SHP77 treated with DMSO at 0.1 percent for 48 hours (cell line): ENCODE results near the gene APOB.

Experiments used
- DNase-seq: peaks from one replicate; lab custom pipeline; 2025; lab: John Stamatoyannopoulos, UW

APOB gene

DNA sequence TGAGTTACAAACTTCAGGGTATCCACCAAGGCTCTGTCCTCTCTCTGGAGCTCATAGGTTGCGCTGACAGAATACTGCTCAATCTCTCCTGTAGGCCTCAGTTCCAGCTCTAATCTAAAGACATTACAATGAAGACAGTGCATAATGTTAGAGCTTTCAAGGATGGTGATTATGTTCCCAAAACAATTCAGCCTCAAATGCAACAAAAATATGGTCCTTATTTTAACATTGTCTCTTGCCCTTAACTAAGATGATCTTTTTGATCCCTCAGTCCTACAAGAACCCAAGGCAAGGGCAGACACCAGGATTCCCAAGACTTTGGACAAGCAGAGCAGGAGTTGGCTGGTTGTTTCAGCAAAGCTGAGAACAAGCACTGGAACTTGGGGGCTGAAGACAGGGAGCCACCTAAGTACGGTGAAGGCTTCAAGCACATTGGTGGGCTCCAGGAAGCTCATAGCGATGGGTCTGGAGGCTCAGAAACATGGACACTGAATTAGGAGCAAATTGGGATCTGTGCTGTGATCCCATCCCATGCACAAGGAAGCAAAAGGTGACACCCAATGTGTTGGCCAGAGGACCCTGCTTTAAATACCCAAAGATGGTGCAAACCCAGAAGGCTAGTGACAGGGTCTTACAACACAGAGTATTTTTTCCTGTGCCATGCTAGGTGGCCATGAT, 24.7 kb downstream of the APOB start:
- no peak for DNase-seq

DNA sequence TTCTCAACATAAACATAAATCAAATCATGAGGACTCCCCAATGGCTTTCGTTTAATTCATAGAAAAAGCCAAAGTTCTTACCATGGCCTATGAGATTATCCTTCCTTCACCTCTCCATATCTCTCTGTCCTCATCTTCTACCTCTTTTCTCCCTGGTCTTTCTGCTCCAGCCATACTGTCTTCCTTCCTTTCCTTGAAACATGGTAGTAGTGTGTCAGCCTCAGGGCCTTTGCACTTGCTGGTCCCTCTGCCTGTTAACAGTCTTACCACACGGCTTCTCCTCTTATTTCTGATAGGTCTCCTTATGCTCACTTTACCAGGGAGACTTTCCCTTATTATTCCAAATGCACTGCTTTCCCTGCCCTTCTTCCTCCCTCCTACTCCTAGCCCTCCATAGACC, 25.6 kb downstream of the APOB start:
- no peak for DNase-seq

DNA sequence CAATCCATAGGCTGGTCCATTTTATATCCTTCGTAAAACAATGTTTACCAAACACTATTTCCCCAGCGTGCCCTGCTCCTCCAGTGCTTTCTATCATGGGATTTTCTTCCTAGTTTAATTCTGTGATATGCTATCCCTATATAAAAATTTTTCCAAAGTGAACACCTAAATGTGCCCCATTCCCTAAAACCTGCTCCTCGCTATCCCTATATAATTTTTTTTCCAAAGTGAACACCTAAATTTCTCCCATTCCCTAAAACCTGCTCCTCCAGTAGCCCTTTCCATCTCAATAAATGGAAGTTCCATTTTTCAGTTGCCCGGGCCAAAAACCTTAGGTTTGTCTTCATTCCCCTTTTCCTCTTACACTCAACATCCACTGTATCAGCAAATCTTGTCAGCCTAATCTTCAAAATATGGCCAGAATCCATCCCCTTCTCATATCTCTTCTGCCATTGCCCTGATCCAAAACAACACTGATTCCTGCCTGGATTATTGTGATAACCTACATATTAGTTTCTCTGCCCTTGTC, 26.1 kb downstream of the APOB start:
- DNase-seq, result no peak

- no peak for DNase-seq
These were observed 28.6 kb downstream of the APOB start for GRCh38 chr2:21015281-21015645.

DNA sequence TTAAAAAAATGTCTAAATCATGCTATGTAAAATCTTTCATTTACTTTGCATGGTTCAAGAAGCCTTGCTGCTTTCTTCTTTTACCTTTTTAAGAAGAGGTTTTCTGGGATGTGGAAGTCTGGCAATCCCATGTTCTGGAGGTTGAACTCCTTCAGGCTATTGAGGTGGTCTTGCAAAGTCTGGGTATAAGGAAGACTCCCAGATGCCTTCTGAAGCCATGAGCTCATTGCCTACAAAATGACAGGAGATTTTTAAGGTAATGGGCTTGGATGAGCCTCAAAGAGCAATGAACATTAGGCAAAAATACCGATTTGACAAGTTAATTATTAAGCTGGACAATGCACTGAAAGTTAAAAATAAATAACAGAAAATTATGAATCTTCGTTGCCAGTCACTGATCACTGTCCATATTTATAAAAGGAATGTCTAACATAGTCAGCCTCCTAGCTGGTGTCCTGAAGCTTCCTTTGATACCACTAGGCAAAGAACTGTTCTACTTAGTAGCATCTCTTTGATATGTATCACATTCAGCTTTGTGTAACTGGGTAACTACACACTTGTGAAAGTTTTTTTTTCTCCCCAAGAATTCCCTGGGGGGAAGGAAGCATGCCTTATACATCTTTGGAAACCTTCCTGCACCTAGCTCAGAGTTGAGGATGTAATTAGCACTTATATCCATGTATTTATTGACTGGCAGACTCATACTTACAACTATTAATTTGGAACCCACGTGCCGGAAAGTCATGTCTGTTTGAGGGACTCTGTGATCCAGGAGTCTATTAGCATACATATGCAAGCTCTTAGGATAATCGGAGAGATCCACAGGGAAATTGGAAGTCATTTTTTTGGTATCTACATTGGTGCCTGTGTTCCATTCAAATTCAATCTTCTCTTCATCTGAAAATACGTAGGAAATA, 29.3 kb downstream of the APOB start:
- no peak for DNase-seq

- DNase-seq, result no peak
These were observed 30.6 kb downstream of the APOB start for GRCh38 chr2:21013043-21013816.

DNA sequence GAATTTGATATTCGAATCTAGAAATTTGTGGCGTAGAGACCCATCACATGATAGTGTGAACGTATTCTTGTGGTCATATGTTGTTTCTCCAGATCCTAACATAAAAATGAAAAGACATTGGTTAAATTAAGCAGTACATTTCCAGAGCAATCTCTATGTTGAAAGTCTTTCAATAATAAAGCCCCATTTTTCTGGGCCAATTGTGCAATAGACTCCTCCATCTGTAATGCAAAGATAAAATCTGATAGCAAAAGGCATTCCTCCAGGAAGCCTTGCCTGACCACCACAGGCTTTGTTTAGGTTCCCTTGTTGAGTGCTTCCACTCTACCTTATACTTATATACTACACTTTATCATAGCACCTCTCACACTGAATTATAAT, 31.3 kb downstream of the APOB start:
- no peak for DNase-seq

DNA sequence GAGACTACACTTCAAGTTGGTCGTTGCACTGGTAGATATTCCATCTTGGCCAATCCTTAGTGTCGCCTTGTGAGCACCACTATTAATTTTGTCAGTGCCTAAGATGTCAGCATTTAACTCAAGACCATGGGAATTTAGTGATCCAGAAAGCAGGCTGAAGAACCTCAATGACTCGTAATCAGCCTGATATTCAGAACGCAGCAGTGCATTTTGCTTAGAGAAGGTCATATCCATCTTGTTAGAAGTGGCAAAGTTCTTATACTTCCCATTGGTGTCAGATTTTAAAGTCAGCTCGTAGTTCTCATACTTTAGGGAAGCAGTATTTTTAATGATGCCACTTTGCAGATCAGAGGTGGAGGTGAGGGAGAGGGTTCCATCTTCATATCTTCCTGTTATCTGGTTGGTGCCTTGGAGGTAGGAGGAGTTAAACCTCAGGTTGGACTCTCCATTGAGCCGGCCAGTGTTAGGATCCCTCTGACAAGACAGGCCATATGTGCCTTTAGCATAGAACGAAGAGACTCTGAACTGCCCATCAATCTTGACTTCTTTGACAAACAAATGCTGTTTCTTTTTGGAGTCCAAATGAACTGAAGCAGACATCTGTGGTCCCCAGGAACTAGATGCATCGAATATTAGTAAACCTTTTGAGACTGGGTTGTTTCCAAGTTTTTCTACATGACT, 31.9 kb downstream of the APOB start:
- DNase-seq, result no peak

DNA sequence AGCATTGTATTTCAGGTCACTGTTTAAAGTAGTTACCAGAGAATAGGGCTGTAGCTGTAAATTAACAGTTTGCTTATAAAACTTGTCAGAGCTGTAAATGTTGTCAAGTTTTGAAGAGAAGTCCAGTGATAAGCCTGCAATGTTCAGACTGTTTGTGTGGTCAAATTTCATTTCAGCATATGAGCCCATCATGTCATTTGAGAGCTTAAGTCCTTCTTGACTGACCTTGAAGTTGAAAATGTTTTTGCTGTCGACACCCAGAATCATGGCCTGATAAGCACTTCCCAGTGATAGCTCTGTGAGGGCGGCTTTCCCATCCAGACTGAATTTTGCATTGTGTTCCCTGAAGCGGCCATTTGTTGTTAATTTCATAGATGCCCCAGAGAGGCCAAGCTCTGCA, 32.4 kb downstream of the APOB start:
- no peak for DNase-seq

- no peak for DNase-seq
These were observed 32.9 kb downstream of the APOB start for GRCh38 chr2:21010813-21011439.

GRCh38 chr2:21009662-21010225, 34.1 kb downstream of the APOB start:
- DNase-seq, result no peak

- DNase-seq, result no peak
These were observed 34.8 kb downstream of the APOB start for GRCh38 chr2:21008790-21009661.

DNA sequence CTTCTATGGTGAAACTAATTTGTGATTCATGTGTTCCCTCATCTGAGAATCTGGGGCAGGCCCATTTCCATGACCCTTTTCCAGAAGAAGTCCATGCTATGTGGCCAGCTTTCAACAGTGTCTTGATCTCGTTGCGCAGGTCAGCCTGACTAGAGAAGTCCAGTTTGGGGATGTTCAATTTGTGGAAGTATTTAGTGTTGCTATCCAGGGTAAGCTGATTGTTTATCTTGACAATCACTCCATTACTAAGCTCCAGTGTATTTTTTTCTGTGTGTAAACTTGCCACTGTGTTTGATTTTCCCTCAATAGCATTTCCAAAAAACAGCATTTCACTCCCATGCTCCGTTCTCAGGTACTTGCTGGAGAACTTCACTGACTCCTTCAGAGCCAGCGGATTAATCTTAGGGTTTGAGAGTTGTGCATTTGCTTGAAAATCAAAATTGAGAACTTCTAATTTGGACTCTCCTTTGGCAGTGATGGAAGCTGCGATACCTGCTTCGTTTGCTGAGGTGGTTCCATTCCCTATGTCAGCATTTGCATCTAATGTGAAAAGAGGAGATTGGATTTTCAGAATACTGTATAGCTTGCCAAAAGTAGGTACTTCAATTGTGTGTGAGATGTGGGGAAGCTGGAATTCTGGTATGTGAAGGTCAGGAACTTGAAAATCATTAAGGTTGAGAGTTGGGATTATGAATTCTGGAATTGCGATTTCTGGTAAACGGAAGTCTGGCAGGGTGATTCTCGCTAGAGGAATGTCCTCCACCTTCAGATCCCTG, 35.7 kb downstream of the APOB start:
- no peak for DNase-seq

- no peak for DNase-seq
These were observed 36.5 kb downstream of the APOB start for GRCh38 chr2:21007129-21008013.

GRCh38 chr2:21006423-21007128, 37.3 kb downstream of the APOB start:
- no peak for DNase-seq

DNA sequence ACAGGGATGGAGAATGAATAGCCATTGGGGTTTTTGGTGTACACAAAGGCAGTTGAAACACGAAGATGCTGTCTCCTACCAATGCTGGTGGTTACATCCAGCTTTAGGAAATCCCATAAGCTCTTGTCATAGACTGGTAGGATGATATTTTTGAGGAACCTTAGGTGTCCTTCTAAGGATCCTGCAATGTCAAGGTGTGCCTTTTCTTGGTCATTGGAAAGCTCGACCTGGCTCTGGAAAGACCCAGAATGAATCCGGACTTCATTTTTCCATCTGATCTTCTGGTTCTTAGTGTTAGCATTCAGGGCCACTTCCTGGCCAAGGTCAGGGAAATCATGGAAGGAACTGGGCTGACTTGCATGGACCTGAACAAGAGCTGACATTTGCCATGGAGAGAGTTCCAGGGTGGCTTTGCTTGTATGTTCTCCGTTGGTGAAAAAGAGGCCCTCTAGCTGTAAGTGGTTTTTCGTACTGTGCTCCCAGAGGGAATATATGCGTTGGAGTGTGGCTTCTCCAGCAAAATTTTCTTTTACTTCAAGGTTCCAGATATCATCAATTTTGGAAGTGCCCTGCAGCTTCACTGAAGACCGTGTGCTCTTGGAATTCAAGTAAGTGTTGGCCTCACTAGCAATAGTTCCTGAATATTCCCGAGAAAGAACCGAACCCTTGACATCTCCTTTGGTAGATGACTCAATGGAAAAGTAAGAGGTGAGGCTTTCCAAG, 38.0 kb downstream of the APOB start:
- no peak for DNase-seq

DNA sequence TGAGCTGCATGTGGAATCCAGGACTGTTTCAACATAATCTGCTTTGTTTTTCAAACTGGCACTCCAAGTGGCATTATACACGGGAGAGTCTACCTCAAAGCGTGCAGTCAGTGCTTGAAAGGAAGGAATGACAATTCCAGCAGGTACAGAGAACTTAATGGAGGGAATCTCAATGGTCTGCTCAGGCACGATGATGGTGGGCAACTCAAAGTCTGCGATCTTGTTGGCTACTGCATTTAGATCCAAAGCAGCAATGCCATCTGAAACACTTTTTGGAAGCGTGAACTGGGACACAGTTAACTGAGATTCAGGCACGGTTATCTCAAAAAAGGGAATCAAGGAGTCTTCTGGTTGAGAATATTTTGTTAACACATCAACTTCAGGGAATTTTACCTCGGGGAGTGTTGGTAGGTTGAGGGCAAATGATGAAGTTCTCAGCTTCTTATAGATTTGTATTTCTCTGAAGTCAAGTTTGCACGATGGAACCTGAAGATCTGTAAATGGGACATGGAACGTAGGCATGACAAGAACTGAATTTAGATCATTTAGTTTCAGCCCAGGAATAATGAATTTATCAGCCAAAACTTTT, 38.7 kb downstream of the APOB start:
- no peak for DNase-seq
